Measurements from ENCODE around the gene ADORA1.

- TF ChIP-seq, protein P1, sequence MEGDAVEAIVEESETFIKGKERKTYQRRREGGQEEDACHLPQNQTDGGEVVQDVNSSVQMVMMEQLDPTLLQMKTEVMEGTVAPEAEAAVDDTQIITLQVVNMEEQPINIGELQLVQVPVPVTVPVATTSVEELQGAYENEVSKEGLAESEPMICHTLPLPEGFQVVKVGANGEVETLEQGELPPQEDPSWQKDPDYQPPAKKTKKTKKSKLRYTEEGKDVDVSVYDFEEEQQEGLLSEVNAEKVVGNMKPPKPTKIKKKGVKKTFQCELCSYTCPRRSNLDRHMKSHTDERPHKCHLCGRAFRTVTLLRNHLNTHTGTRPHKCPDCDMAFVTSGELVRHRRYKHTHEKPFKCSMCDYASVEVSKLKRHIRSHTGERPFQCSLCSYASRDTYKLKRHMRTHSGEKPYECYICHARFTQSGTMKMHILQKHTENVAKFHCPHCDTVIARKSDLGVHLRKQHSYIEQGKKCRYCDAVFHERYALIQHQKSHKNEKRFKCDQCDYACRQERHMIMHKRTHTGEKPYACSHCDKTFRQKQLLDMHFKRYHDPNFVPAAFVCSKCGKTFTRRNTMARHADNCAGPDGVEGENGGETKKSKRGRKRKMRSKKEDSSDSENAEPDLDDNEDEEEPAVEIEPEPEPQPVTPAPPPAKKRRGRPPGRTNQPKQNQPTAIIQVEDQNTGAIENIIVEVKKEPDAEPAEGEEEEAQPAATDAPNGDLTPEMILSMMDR (IDR thresholded peaks at IDR 0.05; ENCODE audit: low read depth, low read length, missing input control): no peak
- no peak for TF ChIP-seq SP1 (IDR thresholded peaks at IDR 0.05)
- TF ChIP-seq, protein P2, sequence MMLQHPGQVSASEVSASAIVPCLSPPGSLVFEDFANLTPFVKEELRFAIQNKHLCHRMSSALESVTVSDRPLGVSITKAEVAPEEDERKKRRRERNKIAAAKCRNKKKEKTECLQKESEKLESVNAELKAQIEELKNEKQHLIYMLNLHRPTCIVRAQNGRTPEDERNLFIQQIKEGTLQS (IDR thresholded peaks at IDR 0.05): no peak
- TF ChIP-seq ZBTB33 (IDR thresholded peaks at IDR 0.05): no peak
Measured at GRCh38 chr1:203199481-203199815, 71.9 kb downstream of the ADORA1 start.
